Sigmoid colon (tissue), 4 donors: ENCODE results near the gene TGIF1.

Source experiments
- EP300 ChIP-seq, 4 donors: sonication (generic); formaldehyde crosslinking; IDR thresholded peaks; one replicate each; pipeline ENCODE4 v1.6.1; 2017; ENCODE audit warnings: antibody characterized with exemption in 4 of 4
- POLR2A ChIP-seq, 2 donors: fragments of 450-650 bp; IDR thresholded peaks; one replicate each; pipeline ENCODE4 v1.6.1; 2016; ENCODE audit warnings: antibody characterized with exemption in 2 of 2, mild to moderate bottlenecking in 2 of 2, moderate library complexity in 2 of 2
- POLR2AphosphoS5 ChIP-seq, 4 donors: sonication (generic); formaldehyde crosslinking; IDR thresholded peaks; one replicate each; pipeline ENCODE4 v1.6.1; 2017; ENCODE audit warnings: antibody characterized with exemption in 4 of 4
- TF ChIP-seq, protein P1 (sequence below), 4 experiments: fragments of 450-650 bp in 3 of 4; fragments of 200-600 bp in 1 of 4; IDR thresholded peaks; one replicate each; pipeline ENCODE4 v1.5.1; 2016 to 2019; ENCODE audit warnings: antibody characterized with exemption in 4 of 4, mild to moderate bottlenecking in 3 of 4, moderate library complexity in 2 of 4

DNA sequence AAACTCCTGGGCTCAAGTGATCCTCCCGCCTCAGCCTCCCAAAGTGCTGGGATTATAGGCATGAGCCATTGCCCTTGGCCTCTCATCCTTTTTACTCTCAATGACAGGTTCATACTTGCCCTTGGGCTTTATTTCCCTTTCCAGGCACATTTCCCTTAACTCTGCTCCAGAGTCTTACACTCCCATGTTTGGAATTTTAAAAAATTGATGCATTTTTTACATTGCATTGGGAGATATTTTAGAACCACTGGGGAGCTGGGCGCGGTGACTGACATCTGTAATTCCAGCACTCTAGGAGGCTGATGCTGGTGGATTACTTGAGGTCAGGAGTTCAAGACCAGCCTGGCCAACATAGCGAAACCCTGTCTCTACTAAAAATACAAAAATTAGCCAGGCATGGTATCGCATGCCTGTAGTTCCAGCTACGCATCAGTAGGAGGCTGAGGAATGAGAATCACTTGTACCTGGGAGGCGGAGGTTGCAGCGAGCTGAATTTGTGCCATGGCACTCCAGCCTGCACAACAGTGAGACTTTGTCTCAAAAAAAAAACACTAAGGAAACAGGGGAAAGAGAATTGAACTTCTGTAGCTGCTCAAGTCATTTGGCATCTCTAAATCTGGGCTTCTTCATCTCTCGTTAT is 18.2 kb downstream of the TGIF1 start:
- TF ChIP-seq, protein P1, sequence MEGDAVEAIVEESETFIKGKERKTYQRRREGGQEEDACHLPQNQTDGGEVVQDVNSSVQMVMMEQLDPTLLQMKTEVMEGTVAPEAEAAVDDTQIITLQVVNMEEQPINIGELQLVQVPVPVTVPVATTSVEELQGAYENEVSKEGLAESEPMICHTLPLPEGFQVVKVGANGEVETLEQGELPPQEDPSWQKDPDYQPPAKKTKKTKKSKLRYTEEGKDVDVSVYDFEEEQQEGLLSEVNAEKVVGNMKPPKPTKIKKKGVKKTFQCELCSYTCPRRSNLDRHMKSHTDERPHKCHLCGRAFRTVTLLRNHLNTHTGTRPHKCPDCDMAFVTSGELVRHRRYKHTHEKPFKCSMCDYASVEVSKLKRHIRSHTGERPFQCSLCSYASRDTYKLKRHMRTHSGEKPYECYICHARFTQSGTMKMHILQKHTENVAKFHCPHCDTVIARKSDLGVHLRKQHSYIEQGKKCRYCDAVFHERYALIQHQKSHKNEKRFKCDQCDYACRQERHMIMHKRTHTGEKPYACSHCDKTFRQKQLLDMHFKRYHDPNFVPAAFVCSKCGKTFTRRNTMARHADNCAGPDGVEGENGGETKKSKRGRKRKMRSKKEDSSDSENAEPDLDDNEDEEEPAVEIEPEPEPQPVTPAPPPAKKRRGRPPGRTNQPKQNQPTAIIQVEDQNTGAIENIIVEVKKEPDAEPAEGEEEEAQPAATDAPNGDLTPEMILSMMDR (IDR thresholded peaks at IDR 0.05): no peak
- TF ChIP-seq POLR2AphosphoS5 (IDR thresholded peaks at IDR 0.05): no peak
- TF ChIP-seq POLR2A (IDR thresholded peaks at IDR 0.05): no peak
- TF ChIP-seq EP300 (IDR thresholded peaks at IDR 0.05): no peak
